Liver (tissue), 9 donors: ENCODE measurements around the gene ZNF484. TPM values are rescaled to one million over a fixed set of nuclear protein-coding genes. Genes with fewer than 3 reads are reported as not detected.

Source experiments
- DNase-seq: peaks from one replicate; pipeline ENCODE4 v3.0.0-alpha.2; 2017; ENCODE audit warnings: low spot score
- H3K27ac ChIP-seq, 2 donors: one replicate each; pipeline ENCODE4 v1.7.0; 2013; ENCODE audit warnings: inconsistent platforms in 2 of 2, low read length in 2 of 2, control low read depth in 1 of 2, low read depth in 1 of 2, mild to moderate bottlenecking in 1 of 2
- H3K27me3 ChIP-seq, 4 donors: one replicate each; pipeline versions ENCODE4 v1.6.1 to v1.7.0; 2013; ENCODE audit warnings: low read length in 3 of 4, inconsistent platforms in 1 of 4, mild to moderate bottlenecking in 1 of 4, moderate library complexity in 1 of 4; ENCODE audit not compliant: control insufficient read depth in 4 of 4, insufficient read depth in 4 of 4
- H3K36me3 ChIP-seq, 4 donors: one replicate each; pipeline versions ENCODE4 v1.6.1 to v1.7.0; 2013; ENCODE audit warnings: low read length in 3 of 4, mild to moderate bottlenecking in 3 of 4, low read depth in 1 of 4, moderate library complexity in 1 of 4; ENCODE audit not compliant: control insufficient read depth in 4 of 4, insufficient read depth in 3 of 4
- H3K4me1 ChIP-seq, 4 donors: one replicate each; pipeline versions ENCODE4 v1.6.1 to v1.7.0; 2013; ENCODE audit warnings: low read length in 3 of 4, mild to moderate bottlenecking in 3 of 4, moderate library complexity in 1 of 4; ENCODE audit not compliant: control insufficient read depth in 4 of 4, insufficient read depth in 4 of 4
- H3K4me3 ChIP-seq, 3 donors: one replicate each; pipeline versions ENCODE4 v1.6.1 to v1.7.0; 2013; ENCODE audit warnings: low read length in 3 of 3, control low read depth in 1 of 3, low read depth in 1 of 3, mild to moderate bottlenecking in 1 of 3
- H3K9ac ChIP-seq, 2 donors: one replicate each; pipeline ENCODE4 v1.7.0; 2013; ENCODE audit warnings: low read length in 2 of 2, mild to moderate bottlenecking in 2 of 2, moderate library complexity in 2 of 2, control low read depth in 1 of 2, low read depth in 1 of 2
- H3K9me3 ChIP-seq, 4 donors: one replicate each; pipeline versions ENCODE4 v1.6.1 to v1.7.0; 2013; ENCODE audit warnings: low read length in 3 of 4; ENCODE audit not compliant: control insufficient read depth in 4 of 4
- EGR1 ChIP-seq, 2 donors: IDR thresholded peaks; 2 replicates each; pipeline ENCODE4 v1.6.1; 2016 to 2018; ENCODE audit warnings: antibody characterized with exemption in 2 of 2, low read depth in 2 of 2
- FOXA1 ChIP-seq: IDR thresholded peaks from 2 replicates; pipeline ENCODE4 v1.6.1; 2016; ENCODE audit warnings: antibody characterized with exemption
- FOXA2 ChIP-seq: IDR thresholded peaks from 2 replicates; pipeline ENCODE4 v1.6.1; 2016; ENCODE audit warnings: antibody characterized with exemption
- GABPA ChIP-seq, 2 donors: IDR thresholded peaks in 1 of 2; conservative IDR thresholded peaks in 1 of 2; 2 replicates each; pipeline ENCODE4 v1.6.1; 2016; ENCODE audit warnings: antibody characterized with exemption in 2 of 2, mild to moderate bottlenecking in 1 of 2, moderate library complexity in 1 of 2
- HNF4A ChIP-seq, 2 donors: conservative IDR thresholded peaks; 2 replicates each; pipeline ENCODE4 v1.6.1; 2016; ENCODE audit warnings: antibody characterized with exemption in 2 of 2, mild to moderate bottlenecking in 2 of 2
- HNF4G ChIP-seq: IDR thresholded peaks from 2 replicates; pipeline ENCODE4 v1.6.1; 2016; ENCODE audit warnings: antibody characterized with exemption
- JUND ChIP-seq, 2 donors: IDR thresholded peaks; 2 replicates each; pipeline ENCODE4 v1.6.1; 2016; ENCODE audit warnings: antibody characterized with exemption in 2 of 2
- NR2F2 ChIP-seq: IDR thresholded peaks from 2 replicates; pipeline ENCODE4 v1.6.1; 2016; ENCODE audit warnings: antibody characterized with exemption
- RAD21 ChIP-seq, 2 donors: IDR thresholded peaks; 2 replicates each; pipeline ENCODE4 v1.6.1; 2016; ENCODE audit warnings: antibody characterized with exemption in 2 of 2, mild to moderate bottlenecking in 2 of 2
- RXRA ChIP-seq, 2 donors: IDR thresholded peaks; 2 replicates each; pipeline ENCODE4 v1.6.1; 2017 to 2018; ENCODE audit warnings: antibody characterized with exemption in 2 of 2, mild to moderate bottlenecking in 1 of 2
- SP1 ChIP-seq: IDR thresholded peaks from 2 replicates; pipeline ENCODE4 v1.6.1; 2018; ENCODE audit warnings: antibody characterized with exemption, mild to moderate bottlenecking
- TAF1 ChIP-seq: conservative IDR thresholded peaks from 2 replicates; pipeline ENCODE4 v1.6.1; 2016; ENCODE audit warnings: antibody characterized with exemption, mild to moderate bottlenecking
- YY1 ChIP-seq: IDR thresholded peaks from 2 replicates; pipeline ENCODE4 v1.6.1; 2016; ENCODE audit warnings: antibody characterized with exemption, mild to moderate bottlenecking
- WGBS: extraction: QIAGEN DNeasy Blood & Tissue Kit; methylation state at CpG from one replicate; pipeline ENCODE4 v1.1.7; 2013; 5-methylcytosine and 5-hydroxymethylcytosine counted together
- polyA plus RNA-seq, 2 donors: library from polyadenylated mRNA; stranded (reverse) in 1 of 2; unstranded in 1 of 2; fragments of 200-250 nt in 1 of 2; fragments of >200 nt in 1 of 2; fragmentation: Nextera tagmentation in 1 of 2; extraction: Ambion mirVana in 1 of 2; gene quantifications; one replicate each; pipeline versions ENCODE4 v1.2.1 to v1.2.3, GENCODE V29; 2013 to 2015
- total RNA-seq, 2 donors: library from RNA; depleted of rRNA; stranded (reverse); fragments of >200 nt; gene quantifications; one replicate each; pipeline ENCODE4 v1.2.3, GENCODE V29; 2014
- TF ChIP-seq, protein P1 (sequence below): IDR thresholded peaks from 2 replicates; pipeline ENCODE4 v1.6.1; 2016; ENCODE audit warnings: antibody characterized with exemption, mild to moderate bottlenecking
- TF ChIP-seq, protein P2 (sequence below): fragments of 150-350 bp; IDR thresholded peaks from 2 replicates; pipeline ENCODE4 v1.5.1; 2017; ENCODE audit warnings: improper control_type of control experiment, low read depth, low read length; ENCODE audit not compliant: missing input control
- TF ChIP-seq, protein P3 (sequence below): IDR thresholded peaks from 2 replicates; pipeline ENCODE4 v1.6.1; 2016; ENCODE audit warnings: antibody characterized with exemption
- TF ChIP-seq, protein P4 (sequence below): IDR thresholded peaks from 2 replicates; pipeline ENCODE4 v1.6.1; 2016; ENCODE audit warnings: antibody characterized with exemption
- TF ChIP-seq, protein P5 (sequence below): IDR thresholded peaks from 2 replicates; pipeline ENCODE4 v1.6.1; 2016; ENCODE audit warnings: antibody characterized with exemption
- donor health status: healthy.
- donor health status: healthy.
- donor health status: healthy.
- donor health status: healthy.
- donor health status: healthy.

The ZNF484 gene
- 1 to 10 TPM; 6.3 to 7.2 TPM for total RNA-seq
- polyA plus RNA-seq, result 1 to 10 TPM in 1 of 2 donors, under 1 TPM in 1; 0.83 to 1.1 TPM

DNA sequence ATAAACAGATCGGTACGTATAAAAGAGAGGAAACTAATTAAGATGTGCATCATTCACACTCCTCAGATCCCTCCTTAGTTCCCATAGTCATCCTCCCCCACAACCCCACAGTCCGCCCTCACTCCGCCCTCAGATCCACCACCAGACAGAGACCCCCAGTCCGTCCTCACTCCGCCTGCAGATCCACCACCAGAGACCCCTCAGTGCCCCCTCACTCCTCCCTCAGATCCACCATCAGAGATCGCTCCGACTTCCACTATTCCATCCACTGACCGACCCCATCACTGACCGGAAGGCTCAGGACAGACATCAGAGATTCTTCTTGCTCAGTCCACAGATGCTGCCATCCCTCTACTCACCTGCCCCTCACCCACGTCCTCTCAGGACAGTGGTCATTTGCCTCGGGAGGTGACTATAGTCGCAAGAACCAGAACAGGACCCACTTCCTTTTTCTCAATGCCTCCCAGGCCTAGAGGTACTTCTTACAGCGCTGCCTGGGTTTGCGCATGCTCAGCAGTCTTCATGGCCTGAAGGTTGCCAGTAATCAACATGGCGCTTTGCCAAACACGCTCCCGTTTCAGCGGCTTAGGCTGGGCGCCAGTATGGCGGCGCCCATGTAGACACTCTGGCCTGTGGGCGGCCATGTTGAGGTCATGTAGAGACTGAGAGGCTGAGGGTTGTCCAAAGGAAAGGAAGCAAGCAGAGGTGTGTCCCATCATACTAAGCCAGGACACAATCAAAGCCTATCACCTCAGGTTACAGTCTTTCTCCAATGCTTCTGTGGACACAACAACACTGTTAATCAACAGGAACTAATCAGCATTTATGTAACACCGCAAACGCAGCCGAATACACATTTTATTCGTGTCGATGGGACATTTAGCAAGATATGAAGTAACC is at the start of gene ZNF484:
Gene ZNF484 (minus strand): TSS at position 508 of the 900 bp plus-strand sequence. CDS start 3,009 bp downstream, outside the sequence.
- Histone ChIP-seq H3K4me3 (peak within 1 kb of the TSS; percentile 47 to 97 (median 95)), H3K4me1 (peaks cover 0 to 6% (median 0%) of the 10 kb centered on the region in 4 donors), H3K27me3 (no peaks in the 10 kb centered on the region), H3K36me3 (no peaks in the 10 kb centered on the region), H3K9me3 (no peaks in the 10 kb centered on the region), H3K27ac (peak within 1 kb of the TSS; percentile 57 to 77), H3K9ac (peak within 1 kb of the TSS; percentile 70 to 96)
- WGBS, result 16% methylated on average over 28 of the region's 28 CpGs
- peak; percentile 93 for DNase-seq
- TF ChIP-seq RAD21 (IDR thresholded peaks at IDR 0.05) (peak; percentile 9 to 33), HNF4A (conservative IDR thresholded peaks at IDR 0.05) (peak; percentile 31 to 50), TAF1 (no peak), FOXA1 (peak; percentile 48), FOXA2 (no peak), RXRA (IDR thresholded peaks at IDR 0.05) (peak; percentile 65 to 81), GABPA (IDR thresholded peaks at IDR 0.05 in 1 of 2, conservative IDR thresholded peaks at IDR 0.05 in 1 of 2) (peak in 1 of 2 donors; percentile 71), HNF4G (no peak), NR2F2 (peak; percentile 71), JUND (IDR thresholded peaks at IDR 0.05) (peak; percentile 25 to 39), EGR1 (IDR thresholded peaks at IDR 0.05; ENCODE audit: low read depth in 2 of 2) (peak in 1 of 2 donors; percentile 20), SP1 (peak; percentile 68), YY1 (peak; percentile 100)
- TF ChIP-seq, protein P1, sequence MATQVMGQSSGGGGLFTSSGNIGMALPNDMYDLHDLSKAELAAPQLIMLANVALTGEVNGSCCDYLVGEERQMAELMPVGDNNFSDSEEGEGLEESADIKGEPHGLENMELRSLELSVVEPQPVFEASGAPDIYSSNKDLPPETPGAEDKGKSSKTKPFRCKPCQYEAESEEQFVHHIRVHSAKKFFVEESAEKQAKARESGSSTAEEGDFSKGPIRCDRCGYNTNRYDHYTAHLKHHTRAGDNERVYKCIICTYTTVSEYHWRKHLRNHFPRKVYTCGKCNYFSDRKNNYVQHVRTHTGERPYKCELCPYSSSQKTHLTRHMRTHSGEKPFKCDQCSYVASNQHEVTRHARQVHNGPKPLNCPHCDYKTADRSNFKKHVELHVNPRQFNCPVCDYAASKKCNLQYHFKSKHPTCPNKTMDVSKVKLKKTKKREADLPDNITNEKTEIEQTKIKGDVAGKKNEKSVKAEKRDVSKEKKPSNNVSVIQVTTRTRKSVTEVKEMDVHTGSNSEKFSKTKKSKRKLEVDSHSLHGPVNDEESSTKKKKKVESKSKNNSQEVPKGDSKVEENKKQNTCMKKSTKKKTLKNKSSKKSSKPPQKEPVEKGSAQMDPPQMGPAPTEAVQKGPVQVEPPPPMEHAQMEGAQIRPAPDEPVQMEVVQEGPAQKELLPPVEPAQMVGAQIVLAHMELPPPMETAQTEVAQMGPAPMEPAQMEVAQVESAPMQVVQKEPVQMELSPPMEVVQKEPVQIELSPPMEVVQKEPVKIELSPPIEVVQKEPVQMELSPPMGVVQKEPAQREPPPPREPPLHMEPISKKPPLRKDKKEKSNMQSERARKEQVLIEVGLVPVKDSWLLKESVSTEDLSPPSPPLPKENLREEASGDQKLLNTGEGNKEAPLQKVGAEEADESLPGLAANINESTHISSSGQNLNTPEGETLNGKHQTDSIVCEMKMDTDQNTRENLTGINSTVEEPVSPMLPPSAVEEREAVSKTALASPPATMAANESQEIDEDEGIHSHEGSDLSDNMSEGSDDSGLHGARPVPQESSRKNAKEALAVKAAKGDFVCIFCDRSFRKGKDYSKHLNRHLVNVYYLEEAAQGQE, result no peak
- TF ChIP-seq, protein P2, sequence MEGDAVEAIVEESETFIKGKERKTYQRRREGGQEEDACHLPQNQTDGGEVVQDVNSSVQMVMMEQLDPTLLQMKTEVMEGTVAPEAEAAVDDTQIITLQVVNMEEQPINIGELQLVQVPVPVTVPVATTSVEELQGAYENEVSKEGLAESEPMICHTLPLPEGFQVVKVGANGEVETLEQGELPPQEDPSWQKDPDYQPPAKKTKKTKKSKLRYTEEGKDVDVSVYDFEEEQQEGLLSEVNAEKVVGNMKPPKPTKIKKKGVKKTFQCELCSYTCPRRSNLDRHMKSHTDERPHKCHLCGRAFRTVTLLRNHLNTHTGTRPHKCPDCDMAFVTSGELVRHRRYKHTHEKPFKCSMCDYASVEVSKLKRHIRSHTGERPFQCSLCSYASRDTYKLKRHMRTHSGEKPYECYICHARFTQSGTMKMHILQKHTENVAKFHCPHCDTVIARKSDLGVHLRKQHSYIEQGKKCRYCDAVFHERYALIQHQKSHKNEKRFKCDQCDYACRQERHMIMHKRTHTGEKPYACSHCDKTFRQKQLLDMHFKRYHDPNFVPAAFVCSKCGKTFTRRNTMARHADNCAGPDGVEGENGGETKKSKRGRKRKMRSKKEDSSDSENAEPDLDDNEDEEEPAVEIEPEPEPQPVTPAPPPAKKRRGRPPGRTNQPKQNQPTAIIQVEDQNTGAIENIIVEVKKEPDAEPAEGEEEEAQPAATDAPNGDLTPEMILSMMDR, result no peak
- TF ChIP-seq, protein P3, sequence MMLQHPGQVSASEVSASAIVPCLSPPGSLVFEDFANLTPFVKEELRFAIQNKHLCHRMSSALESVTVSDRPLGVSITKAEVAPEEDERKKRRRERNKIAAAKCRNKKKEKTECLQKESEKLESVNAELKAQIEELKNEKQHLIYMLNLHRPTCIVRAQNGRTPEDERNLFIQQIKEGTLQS, result no peak
- TF ChIP-seq, protein P4, sequence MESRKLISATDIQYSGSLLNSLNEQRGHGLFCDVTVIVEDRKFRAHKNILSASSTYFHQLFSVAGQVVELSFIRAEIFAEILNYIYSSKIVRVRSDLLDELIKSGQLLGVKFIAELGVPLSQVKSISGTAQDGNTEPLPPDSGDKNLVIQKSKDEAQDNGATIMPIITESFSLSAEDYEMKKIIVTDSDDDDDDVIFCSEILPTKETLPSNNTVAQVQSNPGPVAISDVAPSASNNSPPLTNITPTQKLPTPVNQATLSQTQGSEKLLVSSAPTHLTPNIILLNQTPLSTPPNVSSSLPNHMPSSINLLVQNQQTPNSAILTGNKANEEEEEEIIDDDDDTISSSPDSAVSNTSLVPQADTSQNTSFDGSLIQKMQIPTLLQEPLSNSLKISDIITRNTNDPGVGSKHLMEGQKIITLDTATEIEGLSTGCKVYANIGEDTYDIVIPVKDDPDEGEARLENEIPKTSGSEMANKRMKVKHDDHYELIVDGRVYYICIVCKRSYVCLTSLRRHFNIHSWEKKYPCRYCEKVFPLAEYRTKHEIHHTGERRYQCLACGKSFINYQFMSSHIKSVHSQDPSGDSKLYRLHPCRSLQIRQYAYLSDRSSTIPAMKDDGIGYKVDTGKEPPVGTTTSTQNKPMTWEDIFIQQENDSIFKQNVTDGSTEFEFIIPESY, result peak; percentile 83
- TF ChIP-seq, protein P5, sequence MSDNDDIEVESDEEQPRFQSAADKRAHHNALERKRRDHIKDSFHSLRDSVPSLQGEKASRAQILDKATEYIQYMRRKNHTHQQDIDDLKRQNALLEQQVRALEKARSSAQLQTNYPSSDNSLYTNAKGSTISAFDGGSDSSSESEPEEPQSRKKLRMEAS, result peak; percentile 93
